HG02970 (cell line): ENCODE data around the gene CYP20A1.

Experiments
- ATAC-seq: cut with Tn5 transposase; IDR thresholded peaks from one replicate; pipeline ENCODE4 v1.9.1; 2021; ENCODE audit warnings: mild to moderate bottlenecking, moderate library complexity, moderate number of reproducible peaks; ENCODE audit not compliant: unreplicated experiment, low FRiP score

CYP20A1 gene

DNA sequence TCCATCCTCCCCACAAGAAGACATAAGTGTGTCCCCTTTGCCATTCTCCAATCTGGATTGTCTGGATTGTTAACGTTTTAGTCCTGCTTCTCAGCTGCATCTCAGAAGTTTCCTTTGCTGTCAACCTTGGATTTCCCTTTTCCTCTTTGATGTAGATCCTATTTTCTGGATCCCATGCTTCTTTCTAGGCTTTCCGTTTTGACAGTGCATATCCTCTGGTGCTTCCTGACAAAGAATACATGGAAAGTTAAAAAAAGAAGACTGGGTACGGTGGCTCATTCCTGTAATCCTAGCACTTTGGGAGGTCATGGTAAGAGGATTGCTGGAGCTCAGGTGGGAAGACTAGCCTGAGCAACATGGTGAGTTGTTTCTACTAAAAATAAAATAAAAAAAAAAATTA lies 116.1 kb downstream of the CYP20A1 start:
- no peak for ATAC-seq
